Stimulated activated CD4-positive, alpha-beta T cell treated with anti-CD3 and anti-CD28 coated beads, Interleukin-1b, Interleukin-23, amount 100 ng/mL, for 24 hours (primary cell): ENCODE data around the gene LRRIQ3.
"Not testable (repeated sequence)": the region's sequence is repeated elsewhere in the genome, so short reads cannot be mapped to it uniquely, and the experiment has no call there.

Experiments used
- DNase-seq, 4 experiments: peaks; one replicate each; pipeline ENCODE4 v3.0.0-alpha.2; 2020; ENCODE audit warnings: low read depth in 4 of 4, low spot score in 1 of 4

LRRIQ3 gene

DNA sequence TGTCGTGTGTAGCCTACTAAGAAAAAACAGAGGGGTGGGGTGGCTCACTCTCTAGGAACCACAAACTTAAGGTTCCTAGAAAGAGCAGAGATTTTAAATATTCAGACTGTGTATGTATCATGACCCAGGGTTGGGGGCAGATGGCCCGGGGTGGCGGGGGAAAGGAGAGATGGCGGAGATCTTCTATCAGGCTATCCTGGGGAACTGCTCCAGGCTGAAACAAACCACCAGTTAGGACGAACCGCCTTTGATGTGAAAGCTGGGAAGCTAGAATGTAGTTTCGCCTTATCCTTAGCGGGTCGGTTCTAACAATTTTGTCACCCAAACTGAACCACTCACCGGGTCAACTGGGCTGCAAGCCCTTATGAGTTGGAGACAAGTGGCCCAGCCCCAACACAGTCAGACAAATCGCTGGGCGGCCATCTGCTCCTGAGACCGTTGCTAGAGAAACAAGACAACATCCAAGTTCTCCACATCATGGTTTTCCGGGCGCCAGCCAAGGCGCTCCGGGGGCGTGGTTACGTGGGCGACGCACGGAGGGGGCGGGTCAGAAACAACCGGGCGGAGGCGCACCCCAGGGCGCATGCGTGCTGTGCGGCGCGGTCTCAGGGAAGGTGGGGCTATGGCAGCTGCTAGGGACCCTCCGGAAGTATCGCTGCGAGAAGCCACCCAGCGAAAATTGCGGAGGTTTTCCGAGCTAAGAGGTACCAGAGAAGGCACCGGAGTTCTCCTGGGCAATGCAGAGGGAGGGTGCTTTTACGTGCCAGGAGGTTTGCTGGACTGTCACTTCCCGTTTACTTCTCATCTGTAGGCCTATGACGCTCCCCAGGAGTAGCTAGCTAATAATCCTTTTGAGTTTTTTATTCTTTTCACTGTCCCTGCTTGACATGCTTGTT, at the start of gene LRRIQ3, which contains the start of gene FPGT:
Gene LRRIQ3 (minus strand): TSS at position 520 of the 896 bp plus-strand sequence. CDS start 14,492 bp downstream, outside the sequence.
Gene FPGT (plus strand): TSS at position 586 of the 896 bp plus-strand sequence. CDS start 37 bp downstream, at position 623.
- peak; percentile 85 to 93 (median 92) for DNase-seq

- no peak for DNase-seq
Observed at GRCh38 chr1:74246315-74246714, 48.3 kb upstream of the LRRIQ3 start.

DNA sequence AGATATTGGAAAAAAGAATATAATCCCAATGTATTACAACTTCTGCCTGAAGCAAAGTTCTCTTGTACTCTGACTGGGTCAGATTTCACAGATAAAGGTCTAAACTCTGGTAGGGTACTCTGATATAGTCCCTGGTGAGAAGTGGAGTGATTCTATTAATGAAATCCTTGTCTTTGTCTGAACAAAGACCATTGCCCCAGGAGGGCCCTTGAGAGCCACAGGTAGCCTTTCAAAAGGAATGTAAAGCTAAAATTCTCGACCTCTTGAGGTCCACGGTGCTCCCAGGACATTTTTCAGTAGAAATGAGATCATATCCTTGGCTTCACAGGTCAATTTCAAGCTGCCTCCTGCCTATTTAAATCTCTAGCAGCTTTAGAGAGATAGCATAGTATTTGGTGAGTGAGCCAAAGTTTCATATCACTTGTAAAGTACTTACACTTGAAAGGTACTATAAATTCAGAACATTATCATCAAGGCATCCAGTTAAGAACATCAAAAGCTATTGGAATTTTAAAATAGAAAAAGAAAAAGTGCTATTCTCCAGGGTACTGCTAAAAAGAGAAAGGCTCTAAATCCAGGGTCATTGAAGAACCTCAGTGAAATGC, 47.3 kb upstream of the LRRIQ3 start:
- DNase-seq = no peak

- no peak for DNase-seq
Observed at GRCh38 chr1:74237787-74238186, 39.8 kb upstream of the LRRIQ3 start.

DNA sequence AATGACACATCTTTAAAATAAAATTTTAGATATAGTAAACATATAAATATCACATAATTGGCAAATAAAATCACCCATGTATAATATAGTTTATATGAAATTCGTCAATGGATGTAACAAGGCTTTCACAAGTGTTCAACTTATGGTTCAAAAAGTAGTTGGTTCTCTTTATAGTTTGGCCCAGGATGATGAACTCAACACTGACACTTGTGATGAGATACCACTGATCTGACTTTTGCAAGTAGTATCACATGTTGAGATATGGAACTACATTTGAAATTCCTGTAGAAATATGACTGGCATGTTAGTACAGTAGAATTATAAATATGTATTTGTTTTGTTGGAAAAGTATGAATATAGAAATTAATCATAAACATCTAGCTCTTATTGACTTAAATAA, 39.1 kb upstream of the LRRIQ3 start:
- no peak for DNase-seq

- DNase-seq = no peak
Observed at GRCh38 chr1:74236440-74236839, 38.5 kb upstream of the LRRIQ3 start.

DNA sequence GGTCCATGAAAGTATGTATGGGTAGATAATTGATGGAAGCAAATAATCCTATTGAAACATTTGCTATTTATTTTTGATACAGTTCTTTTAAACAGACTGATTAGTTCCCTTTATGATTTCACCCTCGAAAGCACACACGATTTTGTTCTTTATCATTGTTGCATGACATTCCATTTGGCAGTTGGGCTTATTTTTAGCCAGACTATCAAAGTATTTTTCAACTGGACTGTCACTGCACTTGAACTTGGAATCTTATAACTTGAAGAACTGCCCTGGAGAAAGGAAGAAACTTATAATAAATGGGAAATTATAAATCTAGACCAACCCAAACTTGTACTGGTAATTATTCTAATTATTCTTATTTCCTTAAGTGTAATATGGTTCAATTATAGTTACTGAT, 37.2 kb upstream of the LRRIQ3 start, which contains the start of gene TNNI3K:
Gene TNNI3K (plus strand): TSS at position 235 of the 400 bp plus-strand sequence. CDS start 65 bp downstream, at position 300.
- no peak for DNase-seq

DNA sequence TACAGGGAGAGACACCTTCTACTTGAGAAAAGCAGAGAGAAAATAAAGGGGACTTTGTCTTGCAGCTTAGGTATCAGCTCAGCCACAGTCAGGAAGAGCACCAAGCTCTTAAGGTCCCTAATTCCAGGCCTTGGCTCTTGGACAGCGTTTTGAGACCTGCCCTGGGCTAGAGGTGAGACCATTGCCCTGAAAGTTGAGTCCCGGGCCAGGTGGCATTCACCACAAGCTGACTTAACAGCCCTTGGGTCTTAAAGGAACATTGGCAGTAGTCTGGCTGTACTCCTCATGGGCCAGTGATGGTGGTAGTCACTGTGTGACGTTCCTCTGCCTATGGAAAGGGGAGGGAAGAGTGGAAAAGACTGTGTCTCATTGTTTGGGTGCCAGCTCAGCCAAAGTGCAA, 25.5 kb upstream of the LRRIQ3 start:
- DNase-seq = no peak

DNA sequence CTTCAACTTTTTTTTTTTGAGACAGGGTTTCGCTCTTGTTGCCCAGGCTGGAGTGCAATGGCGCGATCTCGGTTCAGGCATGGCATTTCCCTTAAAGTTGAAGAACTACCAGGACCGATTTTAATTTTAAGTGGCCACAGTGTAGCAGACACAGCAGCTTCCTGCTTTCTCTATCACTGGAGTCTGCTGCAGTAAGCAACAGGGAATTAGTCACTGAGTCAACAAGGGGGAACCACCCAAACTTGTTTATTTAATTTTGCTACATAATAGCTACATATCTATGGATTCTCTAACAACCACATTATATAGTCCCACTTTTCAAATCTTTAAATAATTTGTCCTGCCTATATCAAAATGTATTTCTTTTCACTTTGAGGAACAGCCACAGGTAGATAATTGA, 24.7 kb upstream of the LRRIQ3 start:
- no peak for DNase-seq

DNA sequence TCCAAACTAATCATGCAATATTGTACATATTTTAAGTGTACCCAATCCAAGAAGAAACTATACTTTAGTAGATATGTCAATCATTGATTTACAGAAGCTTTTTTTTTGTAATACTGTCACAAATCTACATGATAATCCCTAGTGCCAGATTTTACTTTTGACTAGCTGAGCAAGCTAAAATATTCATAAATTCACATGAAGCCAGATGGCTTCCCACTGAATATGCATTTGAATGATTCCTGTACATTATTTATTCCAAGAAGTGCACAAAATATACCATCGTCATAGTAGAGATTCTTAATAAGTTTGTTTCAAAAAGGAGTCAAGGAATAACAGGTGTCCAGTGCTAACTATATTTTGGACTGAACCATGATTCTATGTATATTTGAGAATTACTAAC, 17.3 kb upstream of the LRRIQ3 start:
- no peak for DNase-seq

DNA sequence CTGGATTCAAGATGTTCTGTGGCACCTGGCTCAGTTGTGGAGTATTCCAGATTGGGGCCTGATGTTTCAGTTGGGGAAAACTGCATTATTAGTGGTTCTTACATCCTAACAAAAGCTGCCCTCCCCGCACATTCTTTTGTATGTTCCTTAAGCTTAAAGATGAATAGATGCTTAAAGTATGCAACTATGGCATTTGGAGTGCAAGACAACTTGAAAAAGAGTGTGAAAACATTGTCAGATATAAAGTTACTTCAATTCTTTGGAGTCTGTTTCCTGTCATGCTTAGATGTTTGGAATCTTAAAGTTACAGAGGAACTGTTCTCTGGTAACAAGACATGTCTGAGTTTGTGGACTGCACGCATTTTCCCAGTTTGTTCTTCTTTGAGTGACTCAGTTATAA, 7.3 kb upstream of the LRRIQ3 start:
- DNase-seq = no peak

DNA sequence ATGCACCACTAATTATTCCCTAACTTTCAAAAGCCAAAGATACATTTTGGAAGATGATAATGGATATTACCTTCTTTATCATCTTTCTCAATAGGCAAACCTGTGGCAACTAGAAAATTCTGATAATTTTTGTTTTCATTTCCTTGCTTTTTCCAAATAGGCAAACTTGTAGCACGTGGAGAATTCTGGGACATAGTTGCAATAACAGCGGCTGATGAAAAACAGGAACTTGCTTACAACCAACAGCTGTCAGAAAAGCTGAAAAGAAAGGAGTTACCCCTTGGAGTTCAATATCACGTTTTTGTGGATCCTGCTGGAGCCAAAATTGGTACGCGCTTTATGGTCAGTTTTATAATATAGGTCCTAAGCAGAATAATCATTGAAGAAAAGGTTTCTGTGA, 1.5 kb upstream of the LRRIQ3 start:
- DNase-seq = no peak

- DNase-seq = no peak
Observed at GRCh38 chr1:74197255-74197654, 721 bp downstream of the LRRIQ3 start.

DNA sequence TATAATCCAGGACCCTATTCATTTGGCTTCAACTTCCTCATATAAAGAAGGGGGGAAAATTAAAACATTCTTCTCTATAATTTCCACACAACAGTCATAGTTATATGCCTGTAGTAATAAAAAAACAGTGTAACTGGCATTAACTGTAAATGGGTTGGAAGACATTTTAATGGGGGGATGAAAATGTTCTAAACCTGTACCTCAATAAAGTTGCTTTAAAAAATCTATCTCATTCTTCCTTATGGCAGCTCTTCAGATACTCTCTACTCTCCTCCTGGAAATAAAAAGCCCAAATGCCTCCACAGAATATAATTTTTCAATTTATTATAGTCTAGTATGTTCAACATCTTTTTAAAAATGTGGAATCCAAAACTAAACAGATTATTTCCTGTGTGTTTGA, 2.6 kb downstream of the LRRIQ3 start:
- DNase-seq = no peak

- DNase-seq = no peak
Observed at GRCh38 chr1:74193908-74194307, 4.1 kb downstream of the LRRIQ3 start.

GRCh38 chr1:74180490-74180889, 17.5 kb downstream of the LRRIQ3 start:
- DNase-seq = no peak

- DNase-seq = not testable (repeated sequence)
Observed at GRCh38 chr1:74174423-74174822, 23.6 kb downstream of the LRRIQ3 start.

- no peak for DNase-seq
Observed at GRCh38 chr1:74162333-74162732, 35.6 kb downstream of the LRRIQ3 start.

- DNase-seq = no peak
Observed at GRCh38 chr1:74161497-74161896, 36.5 kb downstream of the LRRIQ3 start.

- DNase-seq = no peak
Observed at GRCh38 chr1:74160046-74160445, 37.9 kb downstream of the LRRIQ3 start.

GRCh38 chr1:74145086-74145485, 52.9 kb downstream of the LRRIQ3 start:
- DNase-seq = no peak

GRCh38 chr1:74117370-74117769, 80.6 kb downstream of the LRRIQ3 start:
- not testable (repeated sequence) for DNase-seq
